Measurements from ENCODE around the gene WDR86.

DNA sequence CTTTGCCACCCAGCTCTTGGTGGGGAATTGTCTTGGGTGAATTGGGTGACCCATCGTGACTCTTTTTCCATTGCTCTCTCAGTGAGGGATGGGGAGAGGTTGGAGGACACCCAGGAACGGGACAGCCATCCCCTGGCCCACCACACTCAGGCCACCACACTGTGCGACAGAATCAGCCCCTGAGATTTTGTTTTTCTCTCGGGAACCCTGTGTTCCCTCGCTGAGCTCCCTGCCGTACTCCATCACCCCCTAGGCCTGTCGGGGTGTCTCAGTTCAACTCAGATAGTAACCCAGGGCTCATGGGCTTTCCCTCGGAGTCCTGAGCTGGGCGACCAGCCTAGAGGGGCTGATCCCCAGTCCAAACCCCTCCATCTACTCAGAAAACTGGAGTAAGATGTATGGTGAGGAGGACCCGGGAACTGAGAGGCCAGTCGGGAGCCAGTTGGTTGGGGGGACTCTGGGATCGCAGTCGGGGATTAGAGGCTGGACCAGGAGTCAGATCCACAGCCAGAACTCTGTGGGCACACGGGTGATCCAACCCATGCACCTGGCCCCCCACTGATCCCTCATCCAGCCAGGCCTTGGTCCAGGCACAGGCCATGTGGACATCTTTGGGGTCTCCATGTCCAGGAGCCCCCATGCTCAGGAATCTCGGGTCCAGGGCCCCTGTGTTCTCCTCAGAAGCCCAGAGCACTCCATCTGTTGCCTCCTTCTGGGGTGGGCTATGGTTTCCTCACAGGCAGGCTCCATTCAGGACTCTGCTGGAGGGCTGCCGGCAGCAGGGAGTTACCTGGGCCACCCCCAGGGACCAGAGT, 20.8 kb upstream of the WDR86 start:
- TF ChIP-seq CTCF (IDR thresholded peaks at IDR 0.05; ENCODE audit: insufficient read depth, low read length): no peak
- no peak for TF ChIP-seq POLR2AphosphoS5 (IDR thresholded peaks at IDR 0.05; ENCODE audit: low read depth)

Data from HL-60 (cell line).